ENCODE data around the gene SAFB. TPM values are rescaled to one million over a fixed set of nuclear protein-coding genes. Genes with fewer than 3 reads are reported as not detected.

SAFB gene
- total RNA-seq, 1 experiment from 2014 or later, result 143 TPM

DNA sequence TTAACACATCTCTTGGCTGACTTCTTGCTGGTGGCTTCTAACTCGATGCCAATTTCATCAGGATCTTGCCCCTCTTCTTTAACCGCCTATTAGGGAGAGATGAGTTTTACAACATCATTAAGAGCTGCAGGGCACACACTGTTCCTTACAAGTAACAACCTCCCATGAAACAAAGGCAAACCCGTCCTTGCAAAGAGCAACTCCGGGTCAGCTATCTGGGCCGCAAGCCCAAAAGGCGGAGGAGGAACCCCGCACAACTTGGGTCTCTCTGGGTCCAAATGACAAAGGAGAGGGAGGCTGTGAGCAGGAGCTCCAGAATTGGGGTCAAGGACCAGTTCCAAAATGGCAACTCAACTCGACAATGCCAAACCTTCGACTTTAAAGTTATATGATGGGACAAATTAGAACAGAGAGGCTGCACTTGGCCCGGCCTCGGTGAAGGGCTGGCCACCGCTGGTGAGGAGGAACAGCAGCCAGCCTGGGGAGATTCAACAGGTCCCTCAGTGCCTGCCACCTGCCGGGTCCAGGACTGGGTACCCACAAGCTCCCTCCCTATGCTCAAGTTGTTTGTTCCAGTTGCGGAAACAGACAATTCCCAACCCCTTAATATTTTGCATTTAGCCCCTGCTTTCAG is 1.5 kb upstream of the SAFB start:
- intact Hi-C loops (cut with micrococcal nuclease), result no loop called here
- H2AFZ ChIP-seq (ENCODE audit: low read depth, low read length, poor library complexity, severe bottlenecking), result no peak overlapping the region
- peak overlapping the region; percentile 85 for H3K4me2 ChIP-seq (ENCODE audit: low read length)
- ChIA-PET RAD21 (ENCODE audit: low non-redundant PET in 1 of 2, low total read pairs in 2 of 2, uncharacterized antibody in 2 of 2, unreplicated experiment in 2 of 2) (no interaction called here), CTCF (no interaction called here), POLR2A (interaction anchor here (1.5 to 1.9 kb wide), 2 partner anchors 68 to 70 kb away, joined by 3 to 13 read pairs; partner anchors contain the start of gene RPL36)
- peak overlapping the region; percentile 87 to 97 for H3K4me3 ChIP-seq (replicated peaks in 1 of 2; ENCODE audit: low read depth in 1 of 2, low read length in 2 of 2)
- no peak for TF ChIP-seq JUND (IDR thresholded peaks at IDR 0.05)
- TF ChIP-seq SP1 (IDR thresholded peaks at IDR 0.05; ENCODE audit: low read depth), result no peak
- no peak for TF ChIP-seq SIN3A (IDR thresholded peaks at IDR 0.05; ENCODE audit: low read depth)
- TF ChIP-seq ELF1 (IDR thresholded peaks at IDR 0.05; ENCODE audit: borderline replicate concordance, low read depth), result no peak
- no peak for TF ChIP-seq CEBPB (IDR thresholded peaks at IDR 0.05; ENCODE audit: low read depth)
- TF ChIP-seq, protein P1, sequence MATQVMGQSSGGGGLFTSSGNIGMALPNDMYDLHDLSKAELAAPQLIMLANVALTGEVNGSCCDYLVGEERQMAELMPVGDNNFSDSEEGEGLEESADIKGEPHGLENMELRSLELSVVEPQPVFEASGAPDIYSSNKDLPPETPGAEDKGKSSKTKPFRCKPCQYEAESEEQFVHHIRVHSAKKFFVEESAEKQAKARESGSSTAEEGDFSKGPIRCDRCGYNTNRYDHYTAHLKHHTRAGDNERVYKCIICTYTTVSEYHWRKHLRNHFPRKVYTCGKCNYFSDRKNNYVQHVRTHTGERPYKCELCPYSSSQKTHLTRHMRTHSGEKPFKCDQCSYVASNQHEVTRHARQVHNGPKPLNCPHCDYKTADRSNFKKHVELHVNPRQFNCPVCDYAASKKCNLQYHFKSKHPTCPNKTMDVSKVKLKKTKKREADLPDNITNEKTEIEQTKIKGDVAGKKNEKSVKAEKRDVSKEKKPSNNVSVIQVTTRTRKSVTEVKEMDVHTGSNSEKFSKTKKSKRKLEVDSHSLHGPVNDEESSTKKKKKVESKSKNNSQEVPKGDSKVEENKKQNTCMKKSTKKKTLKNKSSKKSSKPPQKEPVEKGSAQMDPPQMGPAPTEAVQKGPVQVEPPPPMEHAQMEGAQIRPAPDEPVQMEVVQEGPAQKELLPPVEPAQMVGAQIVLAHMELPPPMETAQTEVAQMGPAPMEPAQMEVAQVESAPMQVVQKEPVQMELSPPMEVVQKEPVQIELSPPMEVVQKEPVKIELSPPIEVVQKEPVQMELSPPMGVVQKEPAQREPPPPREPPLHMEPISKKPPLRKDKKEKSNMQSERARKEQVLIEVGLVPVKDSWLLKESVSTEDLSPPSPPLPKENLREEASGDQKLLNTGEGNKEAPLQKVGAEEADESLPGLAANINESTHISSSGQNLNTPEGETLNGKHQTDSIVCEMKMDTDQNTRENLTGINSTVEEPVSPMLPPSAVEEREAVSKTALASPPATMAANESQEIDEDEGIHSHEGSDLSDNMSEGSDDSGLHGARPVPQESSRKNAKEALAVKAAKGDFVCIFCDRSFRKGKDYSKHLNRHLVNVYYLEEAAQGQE (IDR thresholded peaks at IDR 0.05; ENCODE audit: low read depth), result no peak
- TF ChIP-seq, protein P2, sequence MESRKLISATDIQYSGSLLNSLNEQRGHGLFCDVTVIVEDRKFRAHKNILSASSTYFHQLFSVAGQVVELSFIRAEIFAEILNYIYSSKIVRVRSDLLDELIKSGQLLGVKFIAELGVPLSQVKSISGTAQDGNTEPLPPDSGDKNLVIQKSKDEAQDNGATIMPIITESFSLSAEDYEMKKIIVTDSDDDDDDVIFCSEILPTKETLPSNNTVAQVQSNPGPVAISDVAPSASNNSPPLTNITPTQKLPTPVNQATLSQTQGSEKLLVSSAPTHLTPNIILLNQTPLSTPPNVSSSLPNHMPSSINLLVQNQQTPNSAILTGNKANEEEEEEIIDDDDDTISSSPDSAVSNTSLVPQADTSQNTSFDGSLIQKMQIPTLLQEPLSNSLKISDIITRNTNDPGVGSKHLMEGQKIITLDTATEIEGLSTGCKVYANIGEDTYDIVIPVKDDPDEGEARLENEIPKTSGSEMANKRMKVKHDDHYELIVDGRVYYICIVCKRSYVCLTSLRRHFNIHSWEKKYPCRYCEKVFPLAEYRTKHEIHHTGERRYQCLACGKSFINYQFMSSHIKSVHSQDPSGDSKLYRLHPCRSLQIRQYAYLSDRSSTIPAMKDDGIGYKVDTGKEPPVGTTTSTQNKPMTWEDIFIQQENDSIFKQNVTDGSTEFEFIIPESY (IDR thresholded peaks at IDR 0.05; ENCODE audit: extremely low read depth, insufficient replicate concordance, low read length), result no peak
- no peak for TF ChIP-seq CBX3 (IDR thresholded peaks at IDR 0.05; ENCODE audit: low read depth)
- no peak for TF ChIP-seq EGR1 (IDR thresholded peaks at IDR 0.05; ENCODE audit: low read depth)
- TF ChIP-seq, protein P3, sequence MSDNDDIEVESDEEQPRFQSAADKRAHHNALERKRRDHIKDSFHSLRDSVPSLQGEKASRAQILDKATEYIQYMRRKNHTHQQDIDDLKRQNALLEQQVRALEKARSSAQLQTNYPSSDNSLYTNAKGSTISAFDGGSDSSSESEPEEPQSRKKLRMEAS (IDR thresholded peaks at IDR 0.05), result no peak
- TF ChIP-seq TCF7L2 (IDR thresholded peaks at IDR 0.05; ENCODE audit: borderline replicate concordance, extremely low read depth, insufficient read depth, insufficient read length), result no peak
- TF ChIP-seq RAD21 (IDR thresholded peaks at IDR 0.05; ENCODE audit: low read depth), result no peak
- TF ChIP-seq ZFX (IDR thresholded peaks at IDR 0.05), result no peak
- no peak for TF ChIP-seq FOSL1 (IDR thresholded peaks at IDR 0.05; ENCODE audit: low read depth)
- TF ChIP-seq EZH2 (IDR thresholded peaks at IDR 0.05), result no peak
- no peak for TF ChIP-seq POLR2AphosphoS5 (IDR thresholded peaks at IDR 0.05; ENCODE audit: low read depth, low read length)
- peaks cover 14 to 24% of the 10 kb centered on the region in 2 experiments; a peak in 3 of 4 replicates for H3K4me1 ChIP-seq (ENCODE audit: control insufficient read depth in 1 of 2, insufficient read depth in 2 of 2, low read length in 2 of 2)
- no peaks in the 10 kb centered on the region for H3K27me3 ChIP-seq (ENCODE audit: insufficient read depth, low read length)
- peak overlapping the region; percentile 98 for H3K9ac ChIP-seq (ENCODE audit: low read length)
- H3K9me2 ChIP-seq (ENCODE audit: insufficient read depth), result no peaks in the 10 kb centered on the region
- peaks cover 40 to 50% of the 10 kb centered on the region in 2 experiments for H3K36me3 ChIP-seq (ENCODE audit: control insufficient read depth in 1 of 2, insufficient read depth in 2 of 2, low read length in 2 of 2)
- ATAC-seq (no peak), DNase-seq (ENCODE audit: low read depth, low spot score) (no peak)
- peaks cover 97% of the 10 kb centered on the region for H3K79me2 ChIP-seq (ENCODE audit: insufficient read depth, low read length)
- H3K27ac ChIP-seq (ENCODE audit: low read depth, low read length), result peak overlapping the region; percentile 92
- H3K9me3 ChIP-seq (ENCODE audit: control insufficient read depth in 1 of 2, insufficient read depth in 1 of 2, low read depth in 1 of 2, low read length in 2 of 2), result no peaks in the 10 kb centered on the region
- peaks cover 2% of the 10 kb centered on the region; the same call in 1 of the 2 replicates for H4K20me1 ChIP-seq (ENCODE audit: insufficient read depth)
- BruUV-seq (replicated peaks), result no TSS peak
